Bronchial epithelial cell (primary cell): ENCODE measurements around the gene THEM4. TPM values are rescaled to one million over a fixed set of nuclear protein-coding genes. Genes with fewer than 3 reads are reported as not detected.
A peak's percentile ranks its signal among the peaks of the same experiment; 100 is the strongest.

Experiments used
- DNase-seq: peaks from one replicate; pipeline ENCODE4 v3.0.0-alpha.2; 2010; ENCODE audit warnings: low read depth
- FAIRE-seq: peaks from 2 replicates; lab custom pipeline; 2011; peaks lifted over from hg19 to GRCh38; lab: Jason Lieb, UNC
- H3K27me3 ChIP-seq: 2 replicates; pipeline ENCODE4 v1.5.1; 2011; ENCODE audit warnings: low read length; ENCODE audit not compliant: control insufficient read depth, insufficient read depth
- H3K36me3 ChIP-seq: 2 replicates; pipeline ENCODE4 v1.5.1; 2011; ENCODE audit warnings: low read length; ENCODE audit not compliant: control insufficient read depth, insufficient read depth
- H3K4me3 ChIP-seq: 2 replicates; pipeline ENCODE4 v1.5.1; 2011; ENCODE audit warnings: mild to moderate bottlenecking, low read depth, low read length, control low read depth
- CTCF ChIP-seq: IDR thresholded peaks from 2 replicates; pipeline ENCODE4 v1.5.1; 2011; ENCODE audit warnings: mild to moderate bottlenecking, moderate library complexity, low read length, control low read depth, inconsistent platforms; ENCODE audit not compliant: insufficient read depth, severe bottlenecking
- total RNA-seq: library from RNA; depleted of rRNA; stranded (reverse); fragments of >200 nt; gene quantifications from 2 replicates; pipeline ENCODE4 v1.2.1, GENCODE V29; 2014

The THEM4 gene
- total RNA-seq, 1 donor from 2014 or later = 9.7 TPM

DNA sequence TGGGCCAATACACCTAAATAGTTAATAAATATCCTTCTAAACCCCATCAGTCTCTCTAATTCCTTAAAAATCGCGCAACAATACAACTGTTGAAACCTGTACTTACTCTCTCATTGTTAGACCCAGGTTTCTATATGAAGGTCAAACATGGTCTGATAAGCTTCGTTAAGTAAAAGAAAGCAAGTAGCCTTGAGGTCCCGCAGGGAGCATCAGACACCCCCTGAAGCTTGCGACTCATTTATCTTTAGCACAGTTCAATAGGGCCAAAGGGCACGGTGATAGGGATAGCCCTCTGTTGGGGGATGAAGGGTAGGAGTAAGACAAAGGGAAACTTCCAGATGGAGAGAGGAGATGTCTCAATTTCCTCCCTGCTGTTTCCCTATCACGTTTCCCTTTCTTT lies 27.3 kb upstream of the THEM4 start:
- Histone ChIP-seq H3K36me3 (no peaks in the 10 kb centered on the region), H3K27me3 (no peaks in the 10 kb centered on the region), H3K4me3 (no peak overlapping the region)
- DNase-seq = no peak
- no peak for TF ChIP-seq CTCF
- no peak for FAIRE-seq

GRCh38 chr1:151935894-151936602 lies 26.7 kb upstream of the THEM4 start:
- H3K36me3 ChIP-seq = no peaks in the 10 kb centered on the region
- DNase-seq (no peak), FAIRE-seq (no peak)
- H3K27me3 ChIP-seq = no peaks in the 10 kb centered on the region
- TF ChIP-seq CTCF = no peak
- H3K4me3 ChIP-seq = no peak overlapping the region

GRCh38 chr1:151935154-151935553 lies 25.8 kb upstream of the THEM4 start:
- Histone ChIP-seq H3K36me3 (no peaks in the 10 kb centered on the region), H3K27me3 (no peaks in the 10 kb centered on the region), H3K4me3 (no peak overlapping the region)
- no peak for TF ChIP-seq CTCF
- no peak for FAIRE-seq
- no peak for DNase-seq

DNA sequence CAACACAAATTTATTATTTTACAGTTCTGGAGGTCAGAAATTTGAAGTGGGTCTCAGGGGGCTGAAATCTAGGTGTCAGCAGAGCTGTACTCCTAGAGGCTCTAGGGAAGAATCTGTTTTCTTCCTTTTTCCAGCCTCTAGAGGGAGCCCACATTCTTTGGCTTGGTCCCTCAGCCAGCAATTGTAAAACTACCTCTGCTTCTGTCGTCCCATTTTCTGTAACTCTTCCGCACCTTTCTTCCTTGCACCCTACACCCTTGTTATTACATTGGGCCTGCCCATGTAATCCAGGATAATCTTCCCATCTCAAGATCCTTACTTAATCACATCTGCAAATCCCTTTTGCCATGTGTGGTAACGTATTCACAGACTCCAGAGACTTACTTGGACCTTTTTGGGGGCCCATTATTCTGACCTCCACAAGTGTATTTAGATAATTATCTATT lies 24.8 kb upstream of the THEM4 start:
- Histone ChIP-seq H3K27me3 (no peaks in the 10 kb centered on the region), H3K36me3 (no peaks in the 10 kb centered on the region), H3K4me3 (no peak overlapping the region)
- FAIRE-seq (no peak), DNase-seq (peak; percentile 63)
- TF ChIP-seq CTCF = peak; percentile 91

GRCh38 chr1:151924691-151925587 lies 15.6 kb upstream of the THEM4 start:
- Histone ChIP-seq H3K27me3 (no peaks in the 10 kb centered on the region), H3K36me3 (no peaks in the 10 kb centered on the region), H3K4me3 (no peak overlapping the region)
- DNase-seq (peak; percentile 27), FAIRE-seq (no peak)
- no peak for TF ChIP-seq CTCF
